NCI-H2029 (cell line): ENCODE measurements around the gene KCNQ1.
A peak's percentile ranks its signal among the peaks of the same experiment; 100 is the strongest.

Experiments used
- DNase-seq: peaks from one replicate; lab custom pipeline; 2025; lab: John Stamatoyannopoulos, UW

Gene KCNQ1

DNA sequence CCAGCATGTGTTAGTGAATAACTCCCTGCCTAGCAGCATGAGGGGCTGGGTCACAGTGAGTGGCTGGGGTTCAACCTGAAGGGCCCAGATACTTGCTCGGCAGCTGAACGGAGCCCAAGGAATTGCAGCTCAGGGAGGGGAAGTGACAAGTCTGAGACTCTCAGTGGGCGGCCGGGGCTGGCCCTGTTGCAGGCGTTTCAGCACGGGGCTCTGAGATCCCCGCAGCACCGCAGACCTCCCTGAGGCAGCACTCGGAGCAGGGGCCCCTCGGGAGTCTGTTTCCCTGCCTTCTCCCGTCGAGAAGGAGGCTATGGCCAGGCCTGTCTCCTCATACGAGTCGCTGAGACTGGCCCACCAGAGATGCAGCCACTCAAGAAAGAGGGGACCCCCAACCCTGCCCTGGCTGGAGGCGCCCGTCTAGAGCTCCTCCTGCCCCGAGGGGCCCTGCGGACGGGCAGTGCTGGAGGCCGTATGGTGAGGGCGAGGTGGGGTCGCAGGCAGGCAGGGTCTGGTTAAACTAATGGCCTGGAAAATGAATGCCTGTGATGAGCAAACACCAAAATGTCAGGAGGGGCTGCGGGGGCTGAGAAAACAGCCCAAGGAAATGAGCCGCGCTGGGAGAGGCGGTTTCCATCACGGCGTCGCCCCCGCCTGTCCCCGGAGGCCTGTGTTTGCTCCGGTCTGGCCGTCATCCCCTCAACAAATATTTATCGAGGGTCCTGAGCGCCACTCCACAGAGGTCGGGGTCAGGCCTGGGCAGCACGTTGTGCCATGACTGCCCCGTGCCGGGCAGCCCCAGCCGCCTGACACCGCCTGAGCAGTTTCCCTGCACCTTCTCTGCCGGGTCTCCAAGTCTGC lies 35.0 kb upstream of the KCNQ1 start:
- no peak for DNase-seq

DNA sequence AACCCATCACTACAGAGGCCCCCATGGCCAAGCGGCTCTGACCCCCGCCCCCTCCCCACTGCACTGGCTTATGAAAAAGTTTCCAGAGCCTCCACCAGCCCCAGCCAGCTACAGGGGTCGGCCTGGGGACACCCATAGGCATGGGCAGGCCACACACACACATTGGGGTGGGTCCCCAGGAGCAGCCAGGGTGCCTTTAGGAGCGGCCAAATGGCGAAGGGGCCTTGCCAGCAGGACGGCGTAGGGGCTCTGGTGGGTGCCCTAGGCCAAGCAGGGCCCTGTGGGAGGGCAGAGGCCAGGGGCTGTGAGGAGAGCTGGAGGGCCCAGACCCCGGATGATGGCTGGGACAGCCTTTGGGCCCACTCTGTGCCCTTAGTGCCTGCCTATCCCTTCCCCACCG lies 34.2 kb upstream of the KCNQ1 start:
- no peak for DNase-seq

DNA sequence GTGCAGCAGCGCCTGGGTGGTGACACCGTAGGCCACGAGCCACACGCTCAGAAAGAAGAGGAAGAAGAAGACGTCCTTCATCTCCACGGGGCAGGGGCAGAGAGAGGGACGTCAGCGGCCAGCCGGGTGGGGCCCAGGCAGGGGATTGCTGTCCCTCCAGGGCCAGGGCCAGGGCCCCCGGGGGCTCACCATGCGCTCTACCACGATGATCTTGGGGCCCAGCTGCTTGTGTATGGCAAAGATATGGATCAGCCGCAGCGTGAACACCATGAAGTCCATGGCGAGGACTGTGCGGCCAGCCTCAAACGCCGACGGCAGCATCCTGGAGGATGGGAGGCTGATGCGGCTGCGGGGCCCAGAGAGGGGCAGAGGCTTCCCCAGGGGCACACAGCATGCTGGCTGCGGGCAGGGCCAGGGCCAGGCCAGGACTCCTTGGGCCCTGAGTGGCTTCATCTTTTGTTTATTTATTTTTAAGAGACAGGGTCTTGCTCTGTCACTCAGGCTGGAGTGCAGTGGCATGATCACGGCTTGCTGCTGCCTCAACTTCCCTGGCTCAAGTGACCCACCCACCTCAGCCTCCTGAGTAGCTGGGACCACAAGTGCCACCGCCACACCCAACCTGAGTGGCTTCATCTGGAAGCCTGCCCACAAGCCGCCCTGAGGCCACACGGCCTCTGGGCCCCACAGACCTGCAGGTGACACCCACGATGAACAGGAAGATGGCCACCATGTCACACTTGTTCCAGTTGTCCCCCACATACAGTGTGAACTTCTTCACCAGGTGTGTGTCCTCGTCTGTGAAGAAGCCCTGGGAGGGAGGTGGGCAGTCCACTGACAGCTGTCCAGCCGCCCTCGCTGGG lies 33.1 kb upstream of the KCNQ1 start:
- DNase-seq: no peak

DNA sequence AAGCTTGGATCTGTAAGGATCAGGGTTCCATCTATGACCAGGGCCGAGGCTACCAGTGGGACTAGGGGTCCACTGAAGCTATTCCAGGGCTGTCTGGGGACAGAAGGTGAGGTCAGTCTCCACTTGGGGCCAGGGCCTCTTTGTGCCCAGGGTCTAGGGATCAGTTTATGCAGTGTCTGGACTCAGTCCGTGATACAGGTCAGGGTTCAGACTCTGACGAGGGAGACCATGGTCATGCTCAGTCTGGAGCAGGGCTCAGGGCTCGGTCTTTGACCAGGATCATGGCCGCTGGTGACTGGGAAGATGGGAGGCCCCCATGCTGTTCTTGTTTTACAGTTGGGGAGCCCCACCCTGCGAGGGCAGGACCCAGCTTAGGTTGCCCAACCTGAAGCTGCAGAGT lies 32.5 kb upstream of the KCNQ1 start:
- no peak for DNase-seq

DNA sequence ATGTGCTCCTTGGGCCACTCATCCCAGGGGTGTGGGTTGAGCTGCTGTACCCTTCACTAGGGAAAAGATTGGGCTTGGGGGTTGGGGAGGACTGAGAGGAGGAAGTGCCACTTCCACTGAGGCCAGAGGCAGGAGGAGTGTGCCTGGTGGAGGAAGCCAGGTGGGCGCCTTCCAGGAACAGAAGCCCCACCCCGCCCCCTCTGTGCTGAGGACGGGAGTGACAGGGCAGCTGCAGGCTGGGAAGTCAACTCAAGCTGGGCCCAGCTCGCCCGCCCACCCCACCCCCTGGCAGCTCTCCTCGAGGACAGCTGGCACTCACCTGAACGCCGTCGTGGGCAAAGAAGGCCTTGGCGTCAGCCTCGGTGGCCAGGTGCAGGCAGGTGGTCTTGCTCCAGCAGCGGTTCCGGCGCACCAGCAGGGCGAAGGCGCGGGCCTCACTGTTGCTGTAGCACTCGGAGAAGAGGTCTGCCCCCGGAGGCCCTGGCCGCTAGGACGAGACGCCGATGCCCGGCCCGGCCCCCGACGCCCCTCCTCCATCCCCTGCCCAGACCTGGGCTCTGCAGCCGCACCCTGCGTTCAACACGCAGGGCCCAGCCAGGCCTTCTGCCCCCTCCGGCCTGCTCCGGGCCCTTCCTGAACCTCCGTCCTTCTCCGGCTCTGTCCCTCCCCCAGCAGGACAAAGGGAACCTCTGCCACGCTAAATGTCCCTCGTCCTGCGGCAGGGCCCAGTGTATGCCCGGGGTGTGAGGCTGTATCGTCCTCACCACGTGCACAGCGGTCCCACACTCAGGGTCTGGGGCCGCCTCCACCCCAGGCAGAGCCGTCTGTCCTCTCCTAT lies 30.8 kb upstream of the KCNQ1 start:
- DNase-seq: no peak

DNA sequence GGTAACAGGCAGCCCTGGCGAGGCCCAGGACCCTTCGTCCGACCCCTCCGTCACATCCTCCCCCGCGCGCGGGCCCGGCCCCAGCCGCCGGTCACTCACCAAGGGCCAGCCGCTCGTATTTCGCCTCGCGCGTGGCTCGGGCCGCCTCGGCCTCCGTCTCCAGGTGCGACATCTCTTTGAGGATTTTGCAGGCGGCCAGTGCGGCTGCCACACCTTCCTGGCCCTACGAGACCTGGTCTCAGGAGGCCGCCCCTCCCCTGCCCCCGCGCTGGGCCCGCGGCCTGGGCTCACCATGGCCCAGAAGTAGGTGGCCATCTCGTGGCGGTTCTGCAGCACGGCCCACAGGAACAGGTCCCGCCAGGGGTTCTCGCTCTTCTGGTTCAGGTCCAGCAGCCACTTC lies 30.2 kb upstream of the KCNQ1 start:
- DNase-seq: no peak

DNA sequence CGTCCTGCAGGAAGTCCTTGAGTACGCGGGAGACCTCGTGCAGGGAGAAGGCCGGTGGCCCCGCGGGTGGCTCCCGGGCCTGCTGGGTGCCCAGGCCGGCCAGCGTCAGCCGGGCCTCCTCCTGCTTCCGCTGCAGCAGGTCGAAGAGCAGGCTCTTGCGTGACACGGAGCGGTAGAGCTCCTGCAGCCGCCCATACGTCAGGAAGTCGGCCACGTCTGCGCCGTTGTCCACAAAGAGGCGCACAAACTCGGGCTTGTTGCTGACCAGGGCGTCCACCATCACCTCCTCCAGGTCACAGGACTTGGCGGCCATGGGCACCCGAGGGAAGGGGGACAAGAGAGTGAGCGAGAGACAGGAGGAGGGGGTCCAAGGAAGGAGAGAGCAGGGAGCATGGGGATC lies 29.6 kb upstream of the KCNQ1 start:
- DNase-seq: no peak

DNA sequence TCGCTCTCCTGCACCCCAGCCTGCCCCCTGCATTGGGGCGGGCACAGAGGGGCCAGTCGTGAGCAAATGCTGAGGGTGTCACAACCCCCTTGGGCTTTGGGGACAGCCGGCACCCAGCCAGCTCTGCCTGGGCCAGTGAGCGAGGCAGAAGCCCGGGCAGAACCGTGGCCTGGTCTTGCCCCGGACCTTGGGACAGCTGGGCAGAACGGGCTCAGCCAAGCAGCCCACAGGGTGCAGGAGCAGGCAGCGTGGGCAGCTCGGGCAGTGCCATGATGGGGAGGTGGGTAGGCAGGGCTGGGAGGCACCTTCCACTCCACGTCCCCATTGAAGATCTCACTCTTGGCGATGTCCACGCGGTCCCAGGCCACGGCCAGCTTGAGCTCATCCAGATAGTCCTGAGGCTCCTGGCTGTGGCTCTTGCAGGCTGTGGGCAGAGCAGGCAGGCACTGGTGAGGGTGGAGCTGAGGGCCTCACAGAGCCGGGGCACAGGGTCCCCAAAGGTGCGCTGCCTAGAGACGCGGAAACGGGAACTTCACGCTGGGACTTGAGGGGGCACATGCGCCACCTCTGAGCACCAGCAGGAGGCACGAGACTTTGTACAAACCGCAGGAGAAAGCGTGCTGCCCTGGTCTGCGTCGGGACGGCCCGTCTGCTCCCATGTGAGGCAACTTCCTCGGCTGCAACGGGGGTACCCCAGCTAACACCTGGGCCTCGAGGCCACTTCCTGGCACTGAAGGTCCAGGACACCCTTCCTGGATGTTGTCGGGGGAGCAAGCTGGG lies 29.0 kb upstream of the KCNQ1 start:
- DNase-seq: no peak

DNA sequence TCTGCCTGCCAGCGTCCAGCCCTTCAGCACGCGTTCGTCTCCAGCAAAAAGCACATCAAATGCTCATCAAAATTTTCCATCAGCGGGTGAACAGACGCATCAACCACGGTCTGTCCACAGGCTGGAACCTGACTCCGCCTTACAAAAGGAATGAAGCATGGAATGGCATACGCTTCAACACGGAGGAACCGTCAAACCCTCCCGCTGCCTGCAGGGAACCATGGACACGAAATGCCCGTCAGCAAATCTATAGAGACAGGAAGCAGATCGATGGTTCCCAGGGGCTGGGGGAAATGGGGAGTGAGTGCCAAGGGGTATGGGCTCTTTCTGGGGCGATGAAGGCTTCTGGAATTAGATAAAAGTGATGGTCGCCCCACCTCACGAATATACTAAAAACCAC lies 28.0 kb upstream of the KCNQ1 start:
- no peak for DNase-seq

DNA sequence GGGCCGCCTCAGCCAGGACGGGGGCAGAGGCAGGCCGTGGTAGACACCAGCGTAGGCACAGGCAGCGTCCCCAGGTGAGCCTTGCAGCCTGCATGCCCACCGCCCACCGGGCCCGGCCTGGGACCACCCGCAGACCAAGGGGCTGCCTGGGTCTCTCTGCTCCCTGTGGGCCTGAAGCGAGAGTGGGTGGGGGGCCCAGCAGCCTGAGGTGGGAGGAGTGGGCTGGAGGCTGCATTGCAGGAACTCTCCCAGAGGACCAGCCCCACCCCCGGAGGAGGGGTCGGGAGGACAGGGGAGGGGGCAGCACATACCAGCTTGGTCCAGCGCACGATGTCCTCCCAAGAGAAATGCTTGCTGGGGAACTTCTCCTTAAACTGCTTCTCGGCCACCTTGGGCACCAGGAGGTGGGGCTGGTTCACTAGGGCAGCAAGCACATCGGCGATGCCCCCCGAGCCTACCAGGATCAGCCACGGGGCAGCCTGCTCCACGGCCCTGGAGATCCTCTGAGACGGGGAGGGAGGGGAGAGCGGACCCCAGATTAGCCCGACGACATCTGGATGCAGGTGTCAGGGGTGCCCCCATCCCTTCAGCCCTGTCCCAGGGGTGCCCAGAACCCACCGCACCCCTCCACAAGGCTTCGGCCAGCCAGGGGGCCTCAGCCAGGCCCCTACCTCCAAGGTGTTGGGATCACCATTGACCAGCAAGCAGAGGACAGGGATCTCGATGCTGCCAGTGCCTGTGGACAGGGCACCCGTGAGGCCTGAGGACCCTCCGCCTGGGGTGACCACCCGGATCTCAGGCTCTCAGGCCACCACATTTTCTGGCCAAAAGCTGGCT lies 26.7 kb upstream of the KCNQ1 start:
- no peak for DNase-seq

DNA sequence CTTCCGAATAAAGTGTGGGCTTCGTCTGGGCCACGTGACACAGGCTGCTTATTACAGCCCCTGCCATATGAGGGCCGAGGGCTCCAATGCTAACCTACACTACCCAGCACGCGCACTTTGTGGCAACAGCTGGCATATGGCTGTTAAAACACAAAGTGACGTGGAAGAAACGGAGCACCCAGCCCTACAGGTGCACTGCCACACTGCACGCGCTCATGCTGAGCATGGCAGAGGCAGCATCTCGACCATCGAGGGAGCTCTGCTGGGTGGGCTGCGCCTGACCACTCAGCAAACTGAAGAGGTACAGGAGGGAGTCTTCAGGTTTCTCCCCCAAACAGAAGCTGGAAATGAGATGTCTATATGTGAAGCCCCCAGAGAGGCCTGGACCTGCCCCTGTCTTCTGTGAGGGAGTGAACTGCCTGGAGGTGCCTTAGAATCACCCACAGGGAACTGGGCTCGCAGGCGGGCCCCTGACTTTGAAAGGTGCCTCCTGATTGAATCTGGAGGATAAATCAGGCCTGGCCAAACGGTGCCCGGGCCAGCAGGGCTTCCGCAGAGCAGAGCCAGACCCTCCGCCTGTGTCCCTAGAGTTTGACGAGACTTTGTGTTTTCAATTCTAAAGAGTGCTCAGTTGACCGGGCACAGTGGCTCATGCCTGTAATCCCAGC lies 26.0 kb upstream of the KCNQ1 start:
- no peak for DNase-seq

DNA sequence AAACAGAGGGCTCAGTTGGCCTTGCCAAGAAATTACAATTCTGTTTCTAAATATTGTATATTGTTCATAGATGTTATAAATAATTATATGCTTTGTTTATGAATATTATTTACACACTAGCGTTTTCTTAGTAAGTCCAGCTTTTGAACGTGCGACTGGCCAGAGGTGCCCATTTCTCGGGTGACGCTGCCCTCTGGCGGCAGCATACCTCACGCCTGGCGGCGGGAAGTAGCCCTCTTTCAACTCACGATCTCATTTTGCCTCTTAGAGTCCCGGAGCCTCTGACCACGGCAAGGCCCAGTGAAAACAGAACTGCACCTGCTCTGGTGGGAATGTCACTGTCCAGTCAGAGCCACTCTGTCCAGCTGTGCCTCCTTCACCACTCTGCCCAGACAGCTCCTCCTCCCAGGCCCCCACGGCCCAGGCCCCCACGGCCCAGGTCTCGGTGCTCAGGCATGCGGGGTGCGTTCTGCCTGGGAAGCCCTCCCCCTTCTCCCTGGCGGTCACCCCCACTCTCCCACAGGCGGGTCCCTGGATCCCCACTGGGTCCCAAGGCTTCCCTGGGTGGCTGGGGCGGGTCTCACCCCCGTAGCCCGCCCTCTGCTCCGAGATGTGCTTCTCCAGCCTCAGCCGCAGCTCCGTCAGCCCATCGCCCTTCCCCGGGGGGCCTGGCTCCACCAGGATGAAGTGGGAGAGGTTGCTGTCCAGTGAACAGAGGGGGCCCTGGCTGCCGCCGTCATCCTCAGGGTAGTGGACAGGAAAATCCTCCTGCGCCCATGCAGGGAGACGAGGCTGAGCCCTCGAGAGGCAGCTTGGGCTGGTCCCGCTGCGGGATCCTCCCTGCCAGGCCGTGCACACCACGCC lies 24.9 kb upstream of the KCNQ1 start:
- peak; percentile 30 for DNase-seq

DNA sequence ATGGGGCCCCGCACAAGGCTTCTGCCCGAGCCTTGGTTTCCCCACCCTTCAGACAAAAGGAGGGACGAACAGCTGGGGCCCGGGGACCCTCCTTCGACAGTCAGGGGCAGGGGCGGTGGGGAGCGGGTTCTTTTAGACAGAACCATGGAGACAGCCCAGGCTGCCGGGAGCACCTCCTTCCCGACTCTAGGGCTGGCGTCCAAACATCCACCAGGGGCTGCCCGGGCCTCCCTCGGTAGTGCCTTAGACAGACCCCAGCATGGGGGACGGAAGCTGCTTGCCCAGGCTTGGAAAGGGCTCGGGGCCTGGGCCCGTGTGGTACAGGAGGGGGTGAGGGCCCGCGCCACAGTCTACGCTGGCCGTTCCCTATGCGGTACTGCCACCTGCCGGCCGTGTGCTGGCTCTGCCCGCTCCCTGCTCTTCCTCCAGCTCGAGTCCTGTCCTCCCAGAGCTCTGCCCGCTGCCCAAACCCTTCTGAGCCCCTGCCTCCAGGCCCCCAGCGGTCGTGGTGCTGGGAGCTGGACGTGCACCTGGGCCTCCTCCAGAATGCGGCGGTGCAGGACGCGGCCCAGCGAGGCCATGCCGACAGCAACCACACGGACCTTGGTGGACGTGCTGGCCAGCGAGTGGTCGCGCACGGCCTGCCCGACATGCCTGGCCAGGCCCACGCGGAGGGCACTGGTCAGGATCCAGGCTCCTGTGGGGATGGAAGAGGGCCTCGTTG lies 24.1 kb upstream of the KCNQ1 start:
- peak; percentile 60 for DNase-seq

DNA sequence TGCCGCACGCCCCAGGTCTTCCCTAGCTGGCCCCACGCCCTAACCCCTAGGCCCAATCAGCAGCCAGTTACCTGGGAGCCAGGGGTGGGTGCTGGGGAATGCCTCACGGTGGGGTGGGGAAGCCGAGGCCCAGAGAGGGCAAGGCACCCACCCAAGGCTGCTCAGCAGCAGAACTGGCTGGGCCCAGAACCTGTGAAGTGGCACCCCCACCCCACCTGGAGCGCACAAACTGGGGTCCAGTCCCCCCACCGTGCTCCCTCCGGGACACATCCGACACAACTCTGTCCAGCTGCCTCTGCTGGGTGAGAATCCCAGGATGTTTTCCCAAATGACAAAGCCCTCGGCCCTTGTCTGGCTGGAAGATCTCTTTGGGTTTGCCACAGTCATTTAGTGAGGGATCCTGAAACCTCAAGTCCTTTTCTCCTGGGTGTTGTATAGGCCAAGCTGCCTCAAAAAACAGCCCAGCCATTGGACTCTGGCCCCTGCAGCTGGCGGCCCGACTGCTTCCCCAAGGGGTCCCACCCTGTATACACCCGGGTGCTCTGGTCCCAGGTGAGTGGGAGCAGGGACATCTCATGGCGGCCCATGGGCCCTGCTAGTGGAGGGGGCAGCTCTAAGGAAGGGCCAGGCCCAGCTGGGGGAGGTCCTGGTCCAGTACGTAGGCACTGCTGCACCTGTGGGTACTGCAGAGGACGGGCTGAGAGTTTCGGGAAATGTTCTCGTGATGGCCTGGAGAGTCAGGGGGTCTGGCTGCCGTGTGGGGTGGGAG lies 23.4 kb upstream of the KCNQ1 start:
- no peak for DNase-seq

DNA sequence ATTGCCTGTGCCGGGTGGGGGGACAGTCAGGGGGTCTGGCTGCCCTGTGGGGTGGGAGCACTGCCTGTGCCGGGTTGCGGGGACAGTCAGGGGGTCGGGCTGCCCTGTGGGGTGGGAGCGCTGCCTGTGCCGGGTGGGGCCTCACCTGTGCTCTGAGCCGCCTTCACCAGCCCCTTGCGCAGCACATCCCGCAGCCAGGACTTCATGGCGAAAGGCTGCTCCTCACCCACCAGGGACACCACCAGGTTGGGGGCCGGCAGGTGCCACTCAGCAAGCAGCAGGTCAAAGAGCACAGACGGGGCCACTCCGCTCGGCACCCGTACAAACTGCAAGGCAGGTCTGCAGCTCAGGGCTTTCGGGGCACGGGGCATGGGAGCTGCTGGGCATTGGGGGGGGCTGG lies 22.8 kb upstream of the KCNQ1 start:
- no peak for DNase-seq

DNA sequence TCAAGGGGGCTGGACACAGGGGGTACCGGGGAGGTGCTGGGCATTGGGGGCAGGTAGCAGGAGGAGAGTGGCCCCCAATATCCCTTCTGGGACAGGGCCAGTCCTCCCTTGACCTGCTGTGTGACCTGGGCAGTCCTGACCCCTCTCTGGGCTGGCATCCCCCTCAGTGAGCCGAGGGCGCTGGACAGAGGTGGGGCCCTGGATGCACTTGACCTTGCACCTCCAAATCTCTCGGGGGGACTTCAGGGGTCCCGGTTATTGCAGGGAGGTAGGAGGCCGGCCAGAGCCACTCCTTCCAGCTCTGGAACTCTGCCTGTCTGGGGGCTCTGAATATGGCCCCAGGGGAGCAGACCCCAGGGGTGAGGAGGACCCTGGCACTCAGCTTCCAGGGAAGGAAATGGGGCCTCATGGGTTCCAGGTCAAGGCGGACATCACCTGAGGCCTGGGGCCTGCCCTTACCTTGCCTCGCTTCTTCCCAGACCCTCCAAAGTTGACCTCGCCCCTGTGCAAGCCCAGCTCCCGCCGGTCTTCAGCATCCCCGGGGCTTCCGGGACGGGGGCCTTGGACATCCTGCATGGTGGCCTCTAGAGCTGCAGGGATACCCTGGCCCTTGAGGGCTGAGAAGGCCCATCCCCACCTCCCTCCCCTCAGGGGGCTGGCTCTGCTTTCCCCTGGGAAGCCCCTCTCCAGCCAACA lies 22.2 kb upstream of the KCNQ1 start:
- no peak for DNase-seq
